H9 (cell line): Measurements from ENCODE around the gene ALKBH8. TPM values are rescaled to one million over a fixed set of nuclear protein-coding genes. Genes with fewer than 3 reads are reported as not detected.

Source experiments
- DNase-seq: peaks from one replicate; pipeline ENCODE4 v3.0.0-alpha.2; 2017
- H2AFZ ChIP-seq: one replicate; pipeline ENCODE4 v1.6.1; 2013; ENCODE audit warnings: mild to moderate bottlenecking, low read length, control low read depth, moderate library complexity
- H2AK5ac ChIP-seq: 2 replicates; pipeline ENCODE4 v1.6.1; 2013; ENCODE audit warnings: low read length, control low read depth, mixed read lengths; ENCODE audit not compliant: insufficient read length
- H2BK120ac ChIP-seq: one replicate; pipeline ENCODE4 v1.6.1; 2013; ENCODE audit warnings: low read depth, mild to moderate bottlenecking, low read length, control low read depth, inconsistent platforms; ENCODE audit not compliant: poor library complexity, severe bottlenecking
- H2BK12ac ChIP-seq: 2 replicates; pipeline ENCODE4 v1.6.1; 2013; ENCODE audit warnings: low read length, control low read depth, mixed read lengths, low read depth; ENCODE audit not compliant: insufficient read length
- H2BK15ac ChIP-seq: 2 replicates; pipeline ENCODE4 v1.6.1; 2013; ENCODE audit warnings: low read depth, low read length, control low read depth
- H2BK20ac ChIP-seq: one replicate; pipeline ENCODE4 v1.6.1; 2013; ENCODE audit warnings: low read depth, mild to moderate bottlenecking, low read length, control low read depth, inconsistent platforms; ENCODE audit not compliant: poor library complexity, severe bottlenecking
- H2BK5ac ChIP-seq: 2 replicates; pipeline ENCODE4 v1.6.1; 2013; ENCODE audit warnings: low read length, control low read depth, mixed read lengths; ENCODE audit not compliant: insufficient read length
- H3K14ac ChIP-seq: 2 replicates; pipeline ENCODE4 v1.6.1; 2013; ENCODE audit warnings: low read length, control low read depth; ENCODE audit not compliant: insufficient read depth
- H3K18ac ChIP-seq: 2 replicates; pipeline ENCODE4 v1.6.1; 2013; ENCODE audit warnings: low read depth, mild to moderate bottlenecking, mixed read lengths, low read length, control low read depth; ENCODE audit not compliant: insufficient read length
- H3K23ac ChIP-seq: 2 replicates; pipeline ENCODE4 v1.6.1; 2013; ENCODE audit warnings: low read length, control low read depth, mixed read lengths, low read depth; ENCODE audit not compliant: insufficient read length
- H3K23me2 ChIP-seq: 2 replicates; pipeline ENCODE4 v1.6.1; 2013; ENCODE audit warnings: low read depth, mild to moderate bottlenecking, mixed read lengths, low read length, control low read depth; ENCODE audit not compliant: insufficient read length, poor library complexity, severe bottlenecking
- H3K27ac ChIP-seq: 2 replicates; pipeline ENCODE4 v1.5.1; 2013; ENCODE audit warnings: low read length, control low read depth, mixed read lengths, low read depth; ENCODE audit not compliant: insufficient read length
- H3K27me3 ChIP-seq: 2 replicates; pipeline ENCODE4 v1.6.1; 2013; ENCODE audit warnings: low read length, control low read depth, inconsistent platforms; ENCODE audit not compliant: insufficient read depth
- H3K4ac ChIP-seq: 2 replicates; pipeline ENCODE4 v1.6.1; 2013; ENCODE audit warnings: low read depth, mild to moderate bottlenecking, control low read depth, inconsistent platforms, low read length, moderate library complexity
- H3K4me1 ChIP-seq: 2 replicates; pipeline ENCODE4 v1.6.1; 2013; ENCODE audit warnings: low read length, control low read depth, inconsistent platforms; ENCODE audit not compliant: insufficient read depth
- H3K4me2 ChIP-seq: 2 replicates; pipeline ENCODE4 v1.6.1; 2013; ENCODE audit warnings: low read length, control low read depth, mixed read lengths; ENCODE audit not compliant: insufficient read length, insufficient read depth
- H3K56ac ChIP-seq: 2 replicates; pipeline ENCODE4 v1.6.1; 2013; ENCODE audit warnings: low read depth, mild to moderate bottlenecking, mixed read lengths, low read length, control low read depth; ENCODE audit not compliant: insufficient read length
- H3K79me1 ChIP-seq: 2 replicates; pipeline ENCODE4 v1.6.1; 2013; ENCODE audit warnings: low read depth, mild to moderate bottlenecking, moderate library complexity, low read length, control low read depth, inconsistent platforms; ENCODE audit not compliant: insufficient read depth, poor library complexity, severe bottlenecking
- H3K79me2 ChIP-seq: 2 replicates; pipeline ENCODE4 v1.6.1; 2013; ENCODE audit warnings: low read length, control low read depth, inconsistent platforms; ENCODE audit not compliant: insufficient read depth
- H3K9ac ChIP-seq: 2 replicates; pipeline ENCODE4 v1.6.1; 2013; ENCODE audit warnings: low read length, control low read depth, mixed read lengths; ENCODE audit not compliant: insufficient read length; ENCODE audit errors: extremely low read depth
- H3K9me3 ChIP-seq: one replicate; pipeline ENCODE4 v1.6.1; 2013; ENCODE audit warnings: low read depth, low read length, inconsistent platforms; ENCODE audit not compliant: control insufficient read depth
- H3T11ph ChIP-seq: one replicate; pipeline ENCODE4 v1.6.1; 2013; ENCODE audit warnings: mild to moderate bottlenecking, low read length, control low read depth, inconsistent platforms
- H4K20me1 ChIP-seq: one replicate; pipeline ENCODE4 v1.6.1; 2013; ENCODE audit not compliant: control insufficient read depth, insufficient read length, insufficient read depth
- H4K5ac ChIP-seq: 2 replicates; pipeline ENCODE4 v1.6.1; 2013; ENCODE audit warnings: low read depth, mild to moderate bottlenecking, mixed read lengths, low read length, control low read depth; ENCODE audit not compliant: insufficient read length
- H4K8ac ChIP-seq: replicated peaks from 2 replicates; pipeline ENCODE4 v1.6.1; 2013; ENCODE audit warnings: low read length, control low read depth, mixed read lengths, low read depth; ENCODE audit not compliant: insufficient read length
- H4K91ac ChIP-seq: 2 replicates; pipeline ENCODE4 v1.6.1; 2013; ENCODE audit warnings: low read depth, mild to moderate bottlenecking, moderate library complexity, mixed read lengths, low read length, control low read depth; ENCODE audit not compliant: insufficient read length
- H3K27ac Mint-ChIP-seq, 3 experiments: 2 replicates in 2 of 3; 3 replicates in 1 of 3; pipeline ENCODE4 v1.8.0; 2020 to 2021; ENCODE audit warnings: mixed read lengths in 3 of 3, mild to moderate bottlenecking in 1 of 3, moderate library complexity in 1 of 3
- H3K27me3 Mint-ChIP-seq: 2 replicates; pipeline ENCODE4 v1.8.0; 2021; ENCODE audit warnings: low read depth, mild to moderate bottlenecking, moderate library complexity, mixed read lengths
- H3K36me3 Mint-ChIP-seq, 3 experiments: 2 replicates in 2 of 3; 3 replicates in 1 of 3; pipeline ENCODE4 v1.8.0; 2020 to 2021; ENCODE audit warnings: low read depth in 3 of 3, mixed read lengths in 3 of 3; ENCODE audit not compliant: insufficient read depth in 1 of 3
- H3K4me1 Mint-ChIP-seq, 2 experiments: 2 replicates each; pipeline ENCODE4 v1.8.0; 2020; ENCODE audit warnings: mixed read lengths in 2 of 2
- H3K4me3 Mint-ChIP-seq, 2 experiments: 2 replicates in 1 of 2; 3 replicates in 1 of 2; pipeline ENCODE4 v1.8.0; 2020 to 2021; ENCODE audit warnings: mild to moderate bottlenecking in 2 of 2, mixed read lengths in 2 of 2, moderate library complexity in 1 of 2
- H3K9me3 Mint-ChIP-seq, 2 experiments: 2 replicates in 1 of 2; 3 replicates in 1 of 2; pipeline ENCODE4 v1.8.0; 2020; ENCODE audit warnings: mild to moderate bottlenecking in 2 of 2, mixed read lengths in 2 of 2, moderate library complexity in 1 of 2
- WGBS: extraction: QIAGEN DNeasy Blood & Tissue Kit; methylation state at CpG from one replicate; pipeline ENCODE4 v1.1.7; 2013; ENCODE audit warnings: missing lambda C conversion rate, low lambda C conversion rate, mixed read lengths; ENCODE audit not compliant: insufficient read length; ENCODE audit errors: extremely low coverage; 5-methylcytosine and 5-hydroxymethylcytosine counted together
- total RNA-seq: library from RNA; stranded (reverse); gene quantifications from 2 replicates; pipeline ENCODE4 v1.2.1, GENCODE V29; 2021
- TF ChIP-seq, protein P1 (sequence below): fragments of 200-600 bp; sonication (generic); conservative IDR thresholded peaks from 3 replicates; pipeline ENCODE4 v1.8.0; 2021; ENCODE audit warnings: antibody characterized with exemption, mild to moderate bottlenecking

ALKBH8 gene
- total RNA-seq, 1 experiment from 2014 or later: 12.7 TPM

DNA sequence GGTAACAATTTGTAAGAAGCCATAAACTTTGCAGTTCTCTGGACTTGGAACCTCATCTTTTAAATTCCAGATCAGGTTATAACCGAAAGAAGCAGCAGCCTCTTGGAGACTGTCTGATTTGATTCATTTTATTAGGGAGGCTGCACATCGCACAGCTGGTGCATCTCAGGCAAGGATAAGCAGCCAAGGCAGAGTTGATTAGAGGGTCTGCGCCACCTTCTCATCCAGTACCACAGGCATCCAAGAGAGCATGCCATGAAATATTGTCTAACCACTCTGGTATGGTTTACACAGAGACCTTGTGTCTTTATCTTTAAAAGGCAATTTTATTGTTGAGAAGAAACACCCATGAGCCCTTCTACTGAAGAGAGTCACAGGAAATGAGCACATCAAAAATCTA lies 91.7 kb downstream of the ALKBH8 start:
- H3K4me2 ChIP-seq: no peak overlapping the region
- H4K20me1 ChIP-seq: no peaks in the 10 kb centered on the region
- no peak overlapping the region for H2AK5ac ChIP-seq
- H4K91ac ChIP-seq: no peak overlapping the region
- DNase-seq: no peak
- Mint-ChIP-seq H3K4me3 (no peak overlapping the region), H3K9me3 (no peaks in the 10 kb centered on the region), H3K36me3 (no peaks in the 10 kb centered on the region), H3K27me3 (no peaks in the 10 kb centered on the region), H3K4me1 (no peaks in the 10 kb centered on the region), H3K27ac (no peak overlapping the region)
- no peak overlapping the region for H2BK12ac ChIP-seq
- no peak overlapping the region for H2AFZ ChIP-seq
- no peaks in the 10 kb centered on the region for H3K23me2 ChIP-seq
- no peak overlapping the region for H2BK20ac ChIP-seq
- no peak overlapping the region for H3K14ac ChIP-seq
- H3K23ac ChIP-seq: no peak overlapping the region
- no peak overlapping the region for H3T11ph ChIP-seq
- no peak overlapping the region for H2BK120ac ChIP-seq
- no peak overlapping the region for H4K8ac ChIP-seq
- H3K18ac ChIP-seq: no peak overlapping the region
- no peak overlapping the region for H4K5ac ChIP-seq
- H3K27me3 ChIP-seq: no peaks in the 10 kb centered on the region
- H2BK5ac ChIP-seq: no peak overlapping the region
- no peak overlapping the region for H3K9ac ChIP-seq
- H3K4me1 ChIP-seq: no peaks in the 10 kb centered on the region
- no peaks in the 10 kb centered on the region for H3K79me2 ChIP-seq
- TF ChIP-seq, protein P1, sequence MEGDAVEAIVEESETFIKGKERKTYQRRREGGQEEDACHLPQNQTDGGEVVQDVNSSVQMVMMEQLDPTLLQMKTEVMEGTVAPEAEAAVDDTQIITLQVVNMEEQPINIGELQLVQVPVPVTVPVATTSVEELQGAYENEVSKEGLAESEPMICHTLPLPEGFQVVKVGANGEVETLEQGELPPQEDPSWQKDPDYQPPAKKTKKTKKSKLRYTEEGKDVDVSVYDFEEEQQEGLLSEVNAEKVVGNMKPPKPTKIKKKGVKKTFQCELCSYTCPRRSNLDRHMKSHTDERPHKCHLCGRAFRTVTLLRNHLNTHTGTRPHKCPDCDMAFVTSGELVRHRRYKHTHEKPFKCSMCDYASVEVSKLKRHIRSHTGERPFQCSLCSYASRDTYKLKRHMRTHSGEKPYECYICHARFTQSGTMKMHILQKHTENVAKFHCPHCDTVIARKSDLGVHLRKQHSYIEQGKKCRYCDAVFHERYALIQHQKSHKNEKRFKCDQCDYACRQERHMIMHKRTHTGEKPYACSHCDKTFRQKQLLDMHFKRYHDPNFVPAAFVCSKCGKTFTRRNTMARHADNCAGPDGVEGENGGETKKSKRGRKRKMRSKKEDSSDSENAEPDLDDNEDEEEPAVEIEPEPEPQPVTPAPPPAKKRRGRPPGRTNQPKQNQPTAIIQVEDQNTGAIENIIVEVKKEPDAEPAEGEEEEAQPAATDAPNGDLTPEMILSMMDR: no peak
- no peak overlapping the region for H3K27ac ChIP-seq
- H3K9me3 ChIP-seq: no peaks in the 10 kb centered on the region
- no peak overlapping the region for H3K4ac ChIP-seq
- no peak overlapping the region for H3K56ac ChIP-seq
- no CpG with 5 or more reads among the region's 3 CpGs for WGBS
- no peaks in the 10 kb centered on the region for H3K79me1 ChIP-seq
- no peak overlapping the region for H2BK15ac ChIP-seq
